Adrenal gland (tissue), 5 donors: Measurements from ENCODE around the gene ARHGAP10.

Experiments used
- CTCF ChIP-seq, 6 experiments: fragments of 450-650 bp in 4 of 6; fragments of 200-600 bp in 2 of 6; sonication (generic) in 1 of 6; IDR thresholded peaks; 1 replicate in 5 of 6; 2 replicates in 1 of 6; pipeline versions ENCODE4 v1.5.1 to v1.8.0; 2016 to 2021; ENCODE audit warnings: antibody characterized with exemption in 6 of 6, mild to moderate bottlenecking in 2 of 6, moderate library complexity in 1 of 6
- POLR2A ChIP-seq, 2 donors: fragments of 450-650 bp; IDR thresholded peaks; one replicate each; pipeline ENCODE4 v1.6.1; 2017; ENCODE audit warnings: antibody characterized with exemption in 2 of 2, mild to moderate bottlenecking in 2 of 2, moderate library complexity in 1 of 2
- donor health status: DM: no; HTN: no; CAD: no.

- no peak for TF ChIP-seq CTCF (IDR thresholded peaks at IDR 0.05)
- no peak for TF ChIP-seq POLR2A (IDR thresholded peaks at IDR 0.05)
These were observed 76.6 kb downstream of the ARHGAP10 start for GRCh38 chr4:147808447-147808846.
